SH-SY5Y (cell line): ENCODE measurements around the gene MCM7.

Experiments
- GATA2 ChIP-seq: IDR thresholded peaks from 2 replicates; pipeline ENCODE4 v1.6.1; 2011; ENCODE audit warnings: mild to moderate bottlenecking, low read depth, low read length
- GATA3 ChIP-seq: IDR thresholded peaks from 2 replicates; pipeline ENCODE4 v1.6.1; 2011; ENCODE audit warnings: low read depth, mild to moderate bottlenecking, low read length, moderate library complexity

DNA sequence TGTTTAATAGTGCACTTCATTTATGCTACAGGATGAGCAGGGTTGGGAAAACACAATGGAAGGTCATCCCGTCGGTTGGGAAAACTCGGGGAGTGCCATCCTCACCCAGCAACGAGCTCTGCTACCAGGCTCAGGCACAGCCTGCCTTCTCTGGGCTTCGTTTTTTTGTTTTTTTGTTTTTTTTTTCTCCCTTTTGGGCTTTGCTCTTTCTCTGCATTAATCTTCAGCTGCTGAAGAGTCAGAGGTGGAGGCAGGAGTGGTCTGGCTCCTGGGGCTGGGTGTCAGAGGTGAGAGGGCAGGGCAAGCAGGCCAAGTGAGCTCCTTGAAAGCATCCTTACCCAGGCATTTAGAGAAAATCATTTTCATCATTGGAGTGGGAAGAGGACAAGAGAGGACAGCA is 31.2 kb downstream of the MCM7 start:
- TF ChIP-seq GATA2: no peak
- no peak for TF ChIP-seq GATA3
